HS-5 (cell line): ENCODE measurements around the gene RBM33.

Experiments
- DNase-seq: peaks from one replicate; pipeline ENCODE4 v3.0.0-alpha.2; 2012; ENCODE audit warnings: low read depth

RBM33 gene

DNA sequence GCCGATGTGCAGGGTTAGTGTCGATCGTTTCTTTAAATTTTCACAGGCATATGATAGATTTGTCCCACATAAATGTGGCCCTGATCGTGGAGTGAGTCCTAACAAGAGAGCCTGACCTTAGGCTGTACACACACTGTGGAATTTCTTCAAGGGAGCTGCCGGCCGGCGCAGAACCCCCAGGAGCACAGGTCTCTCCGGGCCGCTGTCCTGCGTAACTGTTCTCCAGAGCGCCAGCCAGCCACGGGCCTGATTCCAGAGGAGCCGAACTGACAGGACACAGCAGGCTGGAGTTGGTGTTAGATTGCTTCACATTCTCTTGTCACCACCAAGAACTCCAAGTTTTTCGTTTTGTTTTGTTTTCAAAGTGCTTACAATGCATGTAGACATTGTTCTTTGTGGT lies 130.5 kb downstream of the RBM33 start:
- no peak for DNase-seq

DNA sequence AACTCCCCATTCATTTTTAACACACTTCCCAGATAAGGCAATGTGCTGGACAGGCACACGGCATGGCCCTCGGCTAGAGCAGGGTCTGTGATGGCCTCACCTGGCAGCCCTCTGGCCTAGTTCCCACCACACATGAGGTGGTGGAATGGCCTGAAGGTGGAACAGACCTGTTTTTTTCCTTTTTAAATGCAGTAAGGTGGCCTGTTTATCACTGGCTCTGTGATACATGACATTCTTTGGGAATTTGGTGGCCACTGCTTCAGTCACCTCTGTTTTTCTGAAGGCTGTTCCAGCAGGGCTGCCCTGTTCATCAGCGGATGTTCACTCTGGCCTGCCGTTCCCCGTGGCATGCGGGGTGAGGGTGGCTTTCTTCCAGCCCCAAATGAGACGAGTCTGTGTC lies 131.2 kb downstream of the RBM33 start:
- no peak for DNase-seq

DNA sequence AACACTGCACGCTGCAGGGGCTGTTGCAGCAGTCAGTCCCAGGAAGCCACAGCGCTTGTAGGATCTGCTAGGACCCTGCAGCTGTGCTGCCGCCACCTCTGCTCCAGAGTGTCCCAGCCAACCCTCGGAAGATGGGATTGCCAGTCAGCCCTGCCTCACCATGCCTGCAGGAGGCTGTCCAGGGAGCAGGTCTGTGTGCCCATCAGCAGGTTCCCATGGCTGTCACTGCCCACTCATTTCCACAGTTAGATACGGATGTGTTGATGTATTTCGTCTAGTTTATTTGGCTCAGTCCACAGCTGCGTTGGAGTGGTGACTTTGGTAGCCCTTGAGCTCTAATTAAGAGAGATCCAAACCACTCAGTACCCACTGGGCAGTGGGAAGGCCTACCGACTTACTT lies 132.1 kb downstream of the RBM33 start:
- DNase-seq, result no peak

DNA sequence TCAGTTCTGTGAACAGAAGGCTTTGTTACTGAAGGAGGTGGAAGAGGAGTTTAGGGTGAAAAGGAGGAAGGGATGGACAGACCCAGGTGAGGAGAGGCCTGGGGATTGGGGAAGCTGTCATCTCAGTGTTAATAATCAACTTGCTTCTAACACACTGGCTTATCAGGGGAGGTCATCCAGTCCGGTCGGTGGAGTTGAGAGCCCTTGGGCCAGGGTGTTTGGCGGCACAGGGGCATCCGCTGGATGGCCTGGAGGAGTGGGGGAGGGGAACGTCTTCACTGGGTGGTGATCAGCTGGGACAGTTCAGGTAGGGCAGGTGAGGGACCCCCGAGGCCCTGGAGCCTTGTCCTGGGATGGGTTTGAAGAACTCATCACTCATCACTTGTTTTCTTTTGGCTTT lies 133.9 kb downstream of the RBM33 start:
- DNase-seq, result no peak

DNA sequence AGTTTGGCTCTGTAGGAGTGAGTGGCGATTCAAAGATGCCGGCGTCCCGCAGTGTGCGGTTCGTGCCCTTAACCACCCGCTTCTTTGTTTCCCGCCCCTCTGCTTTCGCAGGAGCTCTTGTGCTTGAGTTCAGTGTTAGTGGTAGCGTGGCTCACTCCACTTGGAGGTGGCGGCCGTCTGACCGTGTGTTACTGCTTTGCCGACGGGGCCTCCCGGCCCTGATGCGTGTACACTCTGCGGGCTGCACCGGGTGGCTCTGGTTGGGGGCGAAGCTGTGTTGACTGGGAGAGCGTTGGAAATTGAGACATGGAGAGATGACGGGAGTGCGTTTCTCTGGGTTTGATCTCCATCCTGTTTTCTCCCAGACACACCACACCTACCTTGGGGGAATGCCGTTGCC lies 136.4 kb downstream of the RBM33 start:
- DNase-seq, result no peak

DNA sequence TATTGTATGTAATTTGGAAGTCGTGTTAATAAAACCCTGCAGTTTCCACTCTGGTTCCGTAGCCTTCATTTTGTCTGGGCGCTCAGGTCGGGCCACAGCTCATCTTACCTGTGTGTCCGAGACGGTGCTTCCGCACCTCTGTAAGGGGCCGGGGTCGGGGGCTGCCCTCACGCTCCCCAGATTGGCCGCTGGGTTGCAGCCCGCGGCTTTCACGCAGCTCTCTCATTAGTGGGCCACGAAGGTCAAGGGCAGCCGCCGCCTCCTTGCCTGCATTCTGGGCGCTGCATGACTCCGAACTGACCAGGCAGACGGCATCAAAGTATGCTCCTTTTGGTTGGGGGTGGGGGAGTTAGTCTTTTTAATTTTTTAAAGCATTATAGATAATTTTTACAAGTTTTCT lies 137.0 kb downstream of the RBM33 start:
- no peak for DNase-seq

DNA sequence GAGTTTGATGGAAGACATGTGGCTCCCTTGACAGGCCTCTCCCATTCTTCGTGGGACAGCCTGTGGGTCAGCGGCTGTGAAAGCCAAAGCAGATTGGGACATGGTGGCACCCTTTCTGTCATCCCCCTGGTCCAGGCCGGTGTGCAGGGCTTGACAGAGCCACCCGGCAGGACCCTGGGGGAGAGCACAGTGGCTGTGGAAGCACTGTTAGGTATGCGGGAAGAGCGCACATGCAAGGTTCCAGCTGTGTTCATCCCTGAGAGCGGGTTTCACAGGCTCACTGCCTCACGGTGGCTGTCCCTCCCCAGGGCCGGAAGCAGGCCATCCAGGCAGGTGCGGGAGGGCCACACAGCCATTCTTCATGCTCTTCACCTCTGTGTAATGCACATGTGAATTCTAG lies 138.0 kb downstream of the RBM33 start:
- DNase-seq, result no peak

DNA sequence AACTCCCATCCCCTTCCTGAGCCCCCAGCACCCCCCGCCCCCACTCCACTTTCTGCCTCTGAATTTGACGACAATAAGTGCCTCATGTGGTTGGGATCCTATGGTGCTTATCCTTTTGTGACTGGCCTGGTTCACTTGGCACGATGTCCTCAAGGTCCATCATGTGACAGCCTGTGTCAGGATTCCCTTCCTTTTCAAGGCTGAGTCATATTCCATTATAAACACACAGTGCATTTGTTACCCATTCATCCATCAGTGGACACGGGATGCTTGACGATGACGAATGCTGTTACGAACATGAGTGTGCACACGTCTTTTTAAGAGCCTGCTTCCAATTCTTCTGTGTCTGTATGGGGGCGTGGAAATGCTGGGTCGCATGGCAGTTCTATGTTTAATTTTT lies 141.1 kb downstream of the RBM33 start:
- DNase-seq, result no peak

DNA sequence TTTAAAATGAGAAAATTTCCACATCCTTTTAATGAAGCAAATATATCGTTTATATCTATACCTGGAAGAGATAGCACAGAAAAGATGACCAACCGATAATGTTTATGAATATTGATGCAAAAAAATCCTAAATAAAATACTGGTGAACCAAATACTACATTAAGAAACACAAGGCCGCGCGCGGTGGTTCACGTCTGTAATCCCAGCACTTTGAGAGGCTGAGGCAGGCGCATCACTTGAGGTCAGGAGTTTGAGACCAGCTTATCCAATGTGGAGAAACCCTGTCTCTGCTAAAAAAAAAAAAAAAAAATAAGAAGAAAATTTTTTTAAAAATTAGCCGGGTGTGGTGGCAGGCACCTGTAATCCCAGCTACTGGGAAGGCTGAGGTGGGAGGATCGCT lies 142.0 kb downstream of the RBM33 start:
- DNase-seq, result no peak

DNA sequence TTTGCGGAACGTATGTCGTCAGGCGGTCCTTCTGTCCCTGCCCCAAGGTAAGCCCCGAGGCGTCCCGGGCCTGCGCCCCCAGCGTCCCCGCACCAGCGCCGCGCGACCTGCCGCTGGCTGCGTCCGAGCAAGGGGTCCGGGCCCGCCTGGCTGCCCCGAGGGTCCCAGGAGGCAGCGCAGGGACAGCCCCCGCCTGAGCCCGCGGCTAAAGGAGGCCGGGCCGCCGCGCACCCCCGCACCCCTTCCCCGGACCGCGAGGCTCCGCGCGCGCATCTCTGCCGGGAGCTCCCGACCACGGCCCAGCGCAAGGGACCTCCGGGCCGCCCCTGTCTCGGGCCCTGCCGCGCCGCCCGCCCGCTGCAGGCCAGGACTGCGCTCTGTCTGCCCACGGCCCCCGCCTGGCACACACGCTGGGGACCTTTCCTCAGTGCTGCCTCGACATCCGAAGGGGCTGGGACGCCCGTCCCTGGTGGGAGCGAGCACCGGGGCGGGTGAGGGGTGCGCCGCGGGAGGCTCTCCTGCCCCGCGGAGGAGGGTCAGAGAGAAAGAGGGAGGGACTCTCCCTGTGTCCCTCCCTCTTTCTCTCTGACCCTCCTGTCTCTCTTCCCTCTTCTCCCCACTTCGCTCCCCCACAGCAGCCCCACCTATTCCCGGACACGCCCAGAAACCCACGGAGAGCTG lies 142.8 kb downstream of the RBM33 start:
- no peak for DNase-seq

DNA sequence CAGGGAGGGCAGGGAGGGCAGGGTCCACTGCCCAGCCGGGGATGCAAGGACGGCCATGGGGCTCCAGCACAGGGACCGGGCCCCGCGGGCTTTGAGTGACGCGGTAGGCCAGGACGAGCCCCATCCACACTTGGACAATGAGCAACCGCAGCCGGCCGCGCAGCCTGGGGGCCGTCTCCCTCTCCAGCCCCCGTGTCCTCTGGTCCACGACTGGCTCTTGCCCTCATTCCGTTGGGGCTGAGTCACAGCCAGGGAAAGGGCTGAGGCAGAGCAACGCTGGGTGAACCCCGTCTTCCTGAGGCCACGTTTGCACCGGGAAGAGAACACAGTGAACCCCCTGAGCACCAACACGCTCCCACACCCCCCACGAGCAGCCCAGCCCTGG lies 144.1 kb downstream of the RBM33 start:
- DNase-seq, result no peak

DNA sequence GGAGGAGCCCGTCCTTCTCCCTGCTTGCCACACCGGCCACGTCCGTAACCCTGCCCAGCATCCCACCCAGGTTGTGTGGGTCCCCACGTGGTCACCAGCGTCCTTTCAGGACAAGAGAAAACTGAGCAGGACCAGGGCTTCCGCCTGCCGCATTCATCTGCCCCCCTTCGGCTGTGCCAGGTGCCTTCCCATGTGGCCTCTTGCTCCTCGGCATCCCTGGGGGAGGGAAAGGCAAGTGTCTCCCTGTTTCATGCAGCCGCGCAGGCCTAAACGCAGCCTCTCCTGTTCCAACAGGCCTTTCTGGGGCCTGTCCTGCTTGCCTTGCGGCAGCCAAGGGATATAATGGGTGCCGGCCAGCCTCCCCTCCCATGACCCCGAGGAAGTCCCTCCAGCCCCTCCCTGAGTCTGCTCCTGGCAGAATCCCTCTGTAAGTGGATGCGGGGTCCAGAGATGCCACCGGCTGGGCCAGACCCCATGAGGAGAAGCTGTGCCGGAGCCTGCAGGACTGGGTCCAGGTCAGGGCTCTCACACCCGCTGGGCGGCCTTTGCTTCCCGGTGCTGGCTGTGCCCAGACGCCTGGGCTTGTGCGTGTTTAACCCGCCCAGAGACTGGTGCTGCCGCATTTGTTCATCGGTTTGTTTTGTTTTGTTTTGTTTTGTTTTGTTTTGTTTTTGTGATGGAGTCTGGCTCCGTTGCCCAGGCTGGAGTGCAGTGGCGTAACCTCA lies 144.7 kb downstream of the RBM33 start:
- DNase-seq, result no peak

DNA sequence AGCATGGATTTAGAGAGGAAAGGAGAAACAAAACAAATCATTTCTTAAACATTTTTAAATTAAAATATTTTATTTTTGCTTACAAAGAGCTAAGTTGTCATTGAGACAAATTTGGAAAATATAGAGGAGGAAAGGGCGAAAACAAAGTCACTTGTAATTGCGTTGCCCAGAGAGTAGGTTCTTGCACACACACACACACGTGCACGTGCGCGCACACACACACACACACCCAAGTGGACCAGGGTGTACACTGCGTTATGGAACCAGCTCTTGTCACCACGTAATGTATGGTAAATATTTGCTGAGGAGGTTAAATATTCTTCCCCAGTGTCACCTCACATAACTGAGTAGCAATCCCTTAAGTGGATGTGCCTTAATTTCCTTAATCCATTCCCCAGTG lies 146.2 kb downstream of the RBM33 start:
- DNase-seq, result no peak

DNA sequence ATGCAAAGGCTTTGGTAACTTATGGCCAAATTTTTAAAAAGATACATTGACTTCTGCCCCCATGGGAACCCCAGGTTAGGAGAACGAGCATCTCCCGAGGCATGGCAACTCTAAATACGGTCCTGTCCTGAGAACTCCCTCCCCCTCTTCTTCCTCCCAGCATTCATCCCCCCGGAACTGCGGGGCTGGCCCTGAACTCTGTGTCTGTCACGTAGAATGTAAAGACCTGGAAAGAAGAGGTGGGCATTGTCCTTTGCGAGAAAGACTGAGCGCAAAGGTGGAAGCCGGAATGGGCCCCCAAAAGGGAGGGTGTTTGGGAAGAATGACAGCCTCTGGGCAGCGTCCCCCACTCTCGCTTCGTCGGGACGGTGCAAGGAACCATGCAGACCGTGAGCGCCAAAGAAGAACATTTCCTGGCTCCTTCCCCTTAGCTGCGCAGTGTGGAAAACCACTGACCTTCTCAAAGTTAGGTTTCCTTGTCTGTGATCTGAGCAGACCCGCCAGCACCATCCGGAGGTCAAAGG lies 146.8 kb downstream of the RBM33 start:
- no peak for DNase-seq

DNA sequence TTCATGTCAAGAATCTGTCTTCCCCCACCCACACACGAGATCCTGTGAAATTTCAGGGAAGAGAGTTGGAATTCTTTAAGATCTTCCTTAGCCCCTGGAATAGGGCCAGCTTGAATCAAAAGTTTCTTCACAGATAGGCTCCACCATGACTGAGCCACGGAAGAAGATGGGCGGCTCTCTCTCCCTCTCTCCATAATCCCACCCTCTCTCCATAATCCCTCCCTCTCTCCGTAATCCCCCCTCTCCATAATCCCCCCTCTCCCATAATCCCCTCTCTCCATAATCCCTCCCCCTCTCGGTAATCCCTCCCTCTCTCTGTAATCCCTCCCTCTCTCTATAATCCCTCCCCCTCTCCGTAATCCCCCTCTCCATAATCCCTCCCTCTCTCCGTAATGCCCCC lies 147.4 kb downstream of the RBM33 start:
- DNase-seq, result no peak

DNA sequence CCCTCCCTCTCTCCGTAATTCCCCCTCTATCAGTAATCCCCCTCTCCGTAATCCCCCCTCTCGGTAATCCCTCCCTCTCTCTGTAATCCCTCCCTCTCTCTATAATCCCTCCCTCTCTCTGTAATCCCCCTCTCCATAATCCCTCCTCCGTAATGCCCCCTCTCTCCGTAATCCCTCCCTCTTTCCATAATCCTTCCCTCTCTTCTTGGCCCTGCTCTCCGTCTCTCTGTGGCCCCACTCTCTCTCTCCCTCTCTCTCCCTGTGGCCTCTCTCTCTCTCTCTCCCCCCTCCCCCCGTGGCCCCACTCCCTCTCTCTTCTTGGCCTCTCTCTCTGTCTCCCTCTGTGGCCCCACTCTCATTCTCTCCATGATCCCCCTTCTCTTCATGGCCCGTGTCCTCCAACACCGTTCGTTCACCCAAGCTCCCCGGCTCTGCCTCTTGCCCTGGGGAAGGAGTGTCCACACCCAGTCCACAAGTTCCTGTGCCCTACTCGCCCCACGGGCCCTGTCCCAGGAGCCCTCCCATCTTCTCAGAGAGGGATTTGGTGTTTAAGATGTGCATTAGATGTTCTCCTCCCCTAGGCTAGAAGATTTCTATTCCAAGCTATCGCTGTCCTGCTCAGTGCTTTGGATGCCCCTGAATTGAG lies 148.0 kb downstream of the RBM33 start:
- DNase-seq, result no peak

DNA sequence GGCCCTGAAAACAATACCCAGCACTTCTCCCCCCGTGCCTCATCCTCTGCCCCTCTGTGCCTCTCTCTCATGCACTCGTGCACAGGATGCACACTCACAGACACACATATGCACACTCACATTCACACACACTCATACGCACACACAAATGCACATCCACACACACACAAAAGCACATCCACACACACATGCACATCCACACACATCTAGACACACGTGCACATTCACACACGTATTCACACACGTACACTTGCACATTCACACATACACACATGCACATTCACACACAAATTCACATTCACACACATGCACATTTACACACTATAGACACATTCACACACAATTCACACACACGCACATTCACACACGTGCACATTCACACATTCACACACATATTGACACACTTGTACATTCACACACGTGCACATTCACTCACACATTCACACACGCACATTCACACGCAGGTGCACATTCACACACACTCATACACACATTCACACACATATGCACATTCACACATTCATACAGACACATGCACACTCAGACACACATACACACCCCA lies 148.6 kb downstream of the RBM33 start:
- no peak for DNase-seq

DNA sequence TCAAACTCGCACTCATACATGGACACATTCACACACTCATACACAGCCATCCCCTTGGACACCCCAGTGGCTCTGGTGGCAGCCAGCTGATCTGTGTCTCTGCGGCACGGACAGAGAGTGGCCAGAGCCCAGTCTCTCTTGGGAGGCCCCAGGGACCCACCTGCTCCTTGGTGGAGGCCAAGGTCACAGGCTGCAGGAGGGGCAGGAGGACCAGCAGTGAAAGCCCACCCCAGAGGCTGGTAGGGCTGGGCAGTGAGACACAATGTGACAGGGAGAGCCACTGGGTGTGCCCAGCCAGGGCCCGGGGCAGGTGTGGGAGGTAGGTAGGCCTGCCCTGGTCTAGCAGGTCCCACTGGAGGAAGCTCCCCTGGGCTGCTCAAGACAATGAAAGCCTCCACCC lies 149.3 kb downstream of the RBM33 start:
- no peak for DNase-seq

DNA sequence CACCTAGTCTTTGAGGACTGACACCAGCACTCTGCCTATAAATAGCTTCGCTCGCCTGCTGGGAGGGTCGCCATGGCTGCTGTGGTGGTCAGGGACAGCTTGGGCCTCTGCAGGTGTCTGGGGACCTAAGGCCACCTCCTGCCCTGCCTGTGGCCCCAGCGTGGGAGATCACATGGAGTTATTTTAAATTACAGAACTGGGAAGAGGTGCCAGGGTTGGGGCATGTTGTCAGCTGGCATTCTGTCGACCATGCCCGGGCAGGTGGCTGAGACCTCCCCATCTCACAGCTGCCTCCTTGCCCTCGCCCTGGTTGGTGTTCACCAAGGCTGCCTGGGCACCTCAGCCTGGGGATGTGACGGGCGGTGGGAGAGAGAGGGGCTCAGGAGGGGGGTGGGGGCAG lies 149.7 kb downstream of the RBM33 start:
- no peak for DNase-seq

DNA sequence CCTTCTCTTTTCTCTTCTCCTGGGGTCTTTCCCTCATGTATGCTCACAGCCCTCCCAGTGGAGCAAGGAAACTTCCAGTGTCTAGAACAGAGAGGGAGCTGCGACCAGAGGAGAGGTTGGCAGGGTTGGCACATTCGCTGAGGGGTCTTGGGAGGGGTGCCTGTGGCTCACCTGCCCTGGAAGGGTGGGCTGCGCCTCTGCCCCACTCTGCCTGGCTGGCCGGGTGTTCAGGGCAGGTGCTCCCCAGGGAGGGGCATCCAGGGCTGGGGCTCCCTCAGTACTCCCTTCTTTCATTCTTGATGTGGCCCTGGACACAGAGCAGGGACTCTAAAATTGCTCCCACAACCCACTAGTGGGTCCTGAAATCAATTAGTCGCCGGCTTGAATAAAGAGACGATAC lies 150.9 kb downstream of the RBM33 start:
- no peak for DNase-seq

DNA sequence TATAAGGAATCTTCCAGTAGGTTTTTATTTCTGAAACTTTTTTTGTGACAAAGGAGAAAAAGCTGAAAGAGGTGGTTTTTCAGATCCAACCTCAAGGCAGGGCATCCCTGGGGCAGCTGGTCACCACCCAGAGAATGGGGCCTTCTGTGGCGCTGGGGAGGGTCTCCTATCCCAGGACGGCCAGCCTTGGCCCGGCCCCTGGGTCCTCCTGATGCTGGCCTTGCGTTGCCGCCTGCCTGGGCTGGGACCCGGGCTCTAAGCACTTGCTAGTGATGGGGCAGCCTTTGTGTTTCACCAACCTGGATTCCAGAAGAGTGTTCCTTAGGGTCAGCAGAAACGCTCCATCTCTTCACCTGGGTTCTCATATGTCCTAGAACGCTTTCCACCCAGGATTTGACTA lies 151.5 kb downstream of the RBM33 start:
- no peak for DNase-seq

DNA sequence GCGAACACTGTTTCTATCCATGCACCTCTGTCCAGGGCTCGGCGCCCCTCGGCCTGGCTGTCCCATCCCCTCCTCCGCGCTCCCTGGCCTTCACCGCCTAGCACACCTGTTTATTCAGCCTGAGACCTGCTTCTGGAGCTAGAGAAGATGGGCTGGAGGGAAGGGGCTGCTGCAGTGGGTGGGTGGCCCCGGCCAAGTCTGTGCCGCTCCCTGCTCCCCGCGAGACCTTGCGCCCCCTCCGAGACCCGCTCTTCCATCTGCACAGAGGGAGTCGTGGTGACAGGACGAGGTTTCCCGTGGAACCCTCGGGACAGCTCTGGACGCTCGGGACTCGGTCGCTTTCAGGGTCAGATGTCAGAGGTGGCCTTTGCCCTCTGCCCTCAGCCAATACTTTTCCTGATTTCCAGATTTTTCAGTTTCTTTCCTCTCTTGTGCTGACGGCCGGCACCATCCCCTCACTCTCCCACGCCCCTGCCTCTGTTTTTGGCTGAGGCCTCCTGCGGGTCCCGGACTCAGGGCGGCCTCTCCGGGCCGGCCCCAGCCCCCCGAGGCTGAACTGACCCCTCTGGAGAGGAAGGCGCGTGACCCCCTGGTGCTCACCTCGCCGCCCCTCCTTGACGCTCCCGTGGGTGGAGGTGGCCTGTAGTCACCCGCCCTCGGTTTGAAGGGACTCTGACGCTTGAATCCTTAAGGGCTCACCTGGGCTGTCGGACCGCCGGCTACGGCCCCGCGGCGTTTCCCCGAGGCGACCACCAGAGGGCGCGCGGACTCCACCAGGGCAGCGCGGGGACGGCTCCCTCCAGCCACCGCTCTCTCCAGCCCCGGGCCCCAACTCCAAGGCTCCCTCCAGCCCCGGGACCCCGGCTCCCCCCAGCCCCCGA lies 152.2 kb downstream of the RBM33 start:
- DNase-seq, result no peak
